GM10248 (cell line): ENCODE measurements around the gene PTHLH.

Source experiments
- CTCF ChIA-PET: fragments of 300-600 bp; sonication (Branson Sonifier 250); formaldehyde crosslinking; extraction: SDS; loops from one replicate; lab custom pipeline; 2021; ENCODE audit warnings: antibody characterized with exemption; lab: Yijun Ruan, JAX
- POLR2A ChIA-PET: fragments of 350-650 bp; sonication (Branson Sonifier 250); formaldehyde crosslinking; extraction: SDS; loops from one replicate; lab custom pipeline; 2020; ENCODE audit warnings: antibody characterized with exemption; lab: Yijun Ruan, JAX
- DNase-seq: peaks from one replicate; pipeline ENCODE4 v3.0.0; 2012; ENCODE audit errors: extremely low spot score
- CTCF ChIP-seq: IDR thresholded peaks from 2 replicates; pipeline ENCODE4 v1.5.1; 2012; ENCODE audit warnings: mild to moderate bottlenecking, low read depth; ENCODE audit errors: extremely low read depth, missing control alignments, control extremely low read depth

The PTHLH gene

DNA sequence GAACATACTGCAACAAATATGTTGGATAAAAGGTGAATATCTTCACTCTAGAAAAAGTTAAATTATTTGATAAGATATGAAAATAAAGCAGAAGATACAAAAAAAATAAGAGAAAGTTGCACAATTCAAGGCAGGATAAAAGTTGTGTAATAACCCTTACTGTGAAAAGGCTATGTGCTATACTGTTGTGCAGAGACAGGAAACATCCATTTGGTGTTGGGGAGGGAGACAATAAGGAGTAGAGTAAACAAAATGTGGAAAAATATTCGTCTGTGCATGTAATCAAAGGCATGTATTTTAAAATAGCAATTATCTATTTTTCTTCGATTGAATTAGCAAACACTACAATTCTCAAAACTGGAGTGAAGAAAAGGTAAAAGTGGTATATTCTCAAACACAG is 34.8 kb downstream of the PTHLH start:
- no peak for TF ChIP-seq CTCF
- ChIA-PET CTCF (interaction anchor here (1.0 to 14.5 kb wide), 4 partner anchors 9 to 203 kb away, joined by 3 to 175 read pairs (median 6); no protein-coding TSS in a partner anchor), POLR2A (no interaction called here)
- no peak for DNase-seq

GRCh38 chr12:27936196-27936595 is 36.3 kb downstream of the PTHLH start:
- no peak for TF ChIP-seq CTCF
- ChIA-PET CTCF (interaction anchor here (1.0 to 14.5 kb wide), 4 partner anchors 31 to 936 kb away, joined by 3 to 175 read pairs (median 4); no protein-coding TSS in a partner anchor), POLR2A (no interaction called here)
- DNase-seq, result no peak

DNA sequence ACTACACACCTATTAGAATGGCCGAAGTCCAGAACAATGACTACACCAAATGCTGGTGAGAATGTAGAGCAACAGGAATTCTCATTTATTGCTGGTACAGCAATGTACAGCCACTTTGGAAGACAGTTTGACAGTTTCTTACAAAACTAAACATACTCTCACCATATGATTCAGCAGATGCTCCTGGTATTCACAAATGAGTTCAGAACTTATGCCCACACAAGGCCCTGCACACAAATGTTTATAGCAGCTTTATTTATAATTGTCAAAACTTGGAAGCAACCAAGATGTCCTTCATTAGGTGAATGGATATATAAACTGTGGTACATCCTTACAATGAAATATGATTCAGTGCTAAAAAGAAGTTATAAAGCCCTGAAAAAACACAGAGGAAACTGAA is 38.3 kb downstream of the PTHLH start:
- DNase-seq, result no peak
- ChIA-PET CTCF (no interaction called here), POLR2A (no interaction called here)
- TF ChIP-seq CTCF, result no peak

GRCh38 chr12:27931390-27931789 is 41.1 kb downstream of the PTHLH start:
- TF ChIP-seq CTCF, result no peak
- CTCF ChIA-PET, result interaction anchor here (1.0 to 1.3 kb wide), 2 partner anchors 9 to 109 kb away, joined by 3 read pairs; no protein-coding TSS in a partner anchor
- POLR2A ChIA-PET, result no interaction called here
- DNase-seq, result no peak

GRCh38 chr12:27927347-27927746 is 45.2 kb downstream of the PTHLH start:
- DNase-seq, result no peak
- no peak for TF ChIP-seq CTCF
- ChIA-PET CTCF (interaction anchor here (1.2 to 3.4 kb wide), 4 partner anchors 11 to 65 kb away, joined by 3 to 15 read pairs (median 4); no protein-coding TSS in a partner anchor), POLR2A (no interaction called here)

GRCh38 chr12:27924350-27925135 is 48.0 kb downstream of the PTHLH start:
- CTCF ChIA-PET, result interaction anchor here (1.0 to 1.1 kb wide), 2 partner anchors 8 kb away, joined by 3 read pairs; no protein-coding TSS in a partner anchor
- no peak for TF ChIP-seq CTCF
- POLR2A ChIA-PET, result no interaction called here
- no peak for DNase-seq
